SK-N-MC (cell line): Measurements from ENCODE around the gene MSMB.

Experiments
- EZH2 ChIP-seq: fragments of 200-600 bp; sonication (generic); IDR thresholded peaks from one replicate; pipeline ENCODE4 v1.6.1; 2017; ENCODE audit warnings: antibody characterized with exemption
- FOXP2 ChIP-seq: optimal IDR thresholded peaks from 2 replicates; pipeline ENCODE3; 2011; ENCODE audit warnings: mild to moderate bottlenecking, moderate library complexity; ENCODE audit not compliant: insufficient read depth; ENCODE audit errors: extremely low read length, control extremely low read depth
- POLR2AphosphoS5 ChIP-seq: IDR thresholded peaks from 2 replicates; pipeline ENCODE4 v1.6.1; 2012; ENCODE audit warnings: mild to moderate bottlenecking, low read depth, low read length, borderline replicate concordance

DNA sequence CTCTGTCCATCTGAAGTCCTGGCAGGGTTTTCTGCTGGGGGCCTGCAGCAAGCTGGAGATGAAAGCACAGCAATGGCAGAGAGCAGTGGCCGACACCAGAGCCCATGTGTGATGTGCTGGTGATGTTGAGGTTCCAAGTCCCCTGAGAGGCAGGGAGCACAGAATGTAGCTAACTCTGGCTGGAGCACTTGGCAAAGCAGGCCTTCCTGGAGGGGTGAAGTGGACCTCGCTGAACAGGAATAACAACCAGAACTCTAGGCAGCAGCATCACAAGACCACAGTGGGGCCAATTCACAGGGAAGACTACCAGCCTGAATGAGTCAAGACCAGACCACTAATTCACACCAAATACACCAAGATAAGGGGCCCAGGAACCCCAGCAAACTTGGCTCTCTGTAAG lies 22.8 kb upstream of the MSMB start:
- no peak for TF ChIP-seq EZH2
- no peak for TF ChIP-seq POLR2AphosphoS5
- TF ChIP-seq FOXP2 = no peak
